Measurements from ENCODE around the gene TIGD3. TPM values are rescaled to one million over a fixed set of nuclear protein-coding genes. Genes with fewer than 3 reads are reported as not detected.

The TIGD3 gene
- total and polyA plus RNA-seq, 2 of the 8 experiments (the other 6 are each of a cell fraction or from before 2014, with no cell fraction given), result 1.1 to 1.3 TPM

GRCh38 chr11:65351511-65351910, 3.0 kb upstream of the TIGD3 start:
- ChIA-PET CTCF (ENCODE audit: partially characterized antibody) (interaction anchor here (1.0 to 6.3 kb wide), 11 partner anchors 9 to 77 kb away, joined by 3 to 27 read pairs (median 5); partner anchors contain the start of gene DPF2), POLR2A (ENCODE audit: partially characterized antibody) (interaction anchor here (0.9 to 3.9 kb wide), 3 partner anchors 17 to 154 kb away, joined by 3 to 20 read pairs (median 17); partner anchors contain the start of genes DPF2 and MALAT1)
- Histone ChIP-seq H3K14ac (ENCODE audit: insufficient read length) (no peak overlapping the region), H2BK120ac (replicated peaks; ENCODE audit: low read depth, low read length) (no peak overlapping the region), H2BK15ac (ENCODE audit: low read length) (no peak overlapping the region), H2AK5ac (ENCODE audit: low read depth, low read length) (no peak overlapping the region), H4K5ac (ENCODE audit: insufficient read length, low read depth, low read length) (no peak overlapping the region), H3K56ac (replicated peaks; ENCODE audit: insufficient read length, low read depth, low read length) (no peak overlapping the region), H4K8ac (ENCODE audit: extremely low read depth, insufficient read depth, low read length) (no peak overlapping the region), H3K4me1 (replicated peaks in 1 of 4; ENCODE audit: control insufficient read depth in 3 of 4, insufficient read depth in 4 of 4, low read length in 3 of 4) (peaks cover 0 to 10% (median 3%) of the 10 kb centered on the region in 4 experiments; a peak in 5 of 7 replicates), H3K27me3 (replicated peaks in 1 of 4; ENCODE audit: control insufficient read depth in 3 of 4, extremely low read depth in 1 of 4, insufficient read depth in 3 of 4, low read length in 3 of 4) (peaks cover 6 to 14% (median 13%) of the 10 kb centered on the region in 4 experiments), H3K4me3 (ENCODE audit: extremely low read depth in 1 of 4, insufficient read depth in 2 of 4, low read depth in 3 of 4, low read length in 4 of 4) (no peak overlapping the region), H2BK12ac (ENCODE audit: low read depth, low read length) (no peak overlapping the region), H3K23ac (ENCODE audit: insufficient read length) (no peak overlapping the region), H3K27ac (ENCODE audit: low read depth, low read length) (no peak overlapping the region), H4K91ac (replicated peaks; ENCODE audit: insufficient read length, low read length) (no peak overlapping the region), H2BK20ac (ENCODE audit: low read length) (no peak overlapping the region), H2AFZ (ENCODE audit: low read length) (no peak overlapping the region), H3K79me2 (ENCODE audit: control insufficient read depth in 1 of 2, insufficient read depth in 2 of 2, low read length in 2 of 2) (no peaks in the 10 kb centered on the region), H3K79me1 (ENCODE audit: low read depth, low read length) (no peaks in the 10 kb centered on the region), H3K18ac (ENCODE audit: extremely low read depth, low read length) (no peak overlapping the region), H2BK5ac (ENCODE audit: low read depth, low read length) (no peak overlapping the region), H3K23me2 (ENCODE audit: low read depth, low read length) (peaks cover 9% of the 10 kb centered on the region), H3K36me3 (ENCODE audit: control insufficient read depth in 2 of 4, insufficient read depth in 4 of 4, low read length in 3 of 4) (peaks cover 19 to 59% (median 38%) of the 10 kb centered on the region in 4 experiments), H3K4ac (replicated peaks; ENCODE audit: insufficient read length, low read depth, low read length) (no peak overlapping the region), H3K9ac (replicated peaks in 1 of 4; ENCODE audit: extremely low read depth in 1 of 4, low read depth in 3 of 4, low read length in 3 of 4) (no peak overlapping the region), H4K20me1 (replicated peaks in 1 of 2; ENCODE audit: control insufficient read depth in 1 of 2, insufficient read depth in 2 of 2, low read length in 2 of 2) (peaks cover 2 to 5% of the 10 kb centered on the region in 2 experiments), H3K9me3 (ENCODE audit: insufficient read depth in 2 of 2, low read depth in 1 of 2, low read length in 1 of 2) (no peaks in the 10 kb centered on the region), H3K4me2 (ENCODE audit: insufficient read depth in 1 of 2, low read depth in 2 of 2, low read length in 2 of 2) (no peak overlapping the region)
- no peak for FAIRE-seq
- WGBS, 2 experiments (ENCODE audit: extremely low coverage in 1 of 2, insufficient coverage in 1 of 2, insufficient read length in 1 of 2, insufficient replicate concordance in 2 of 2, low coverage in 1 of 2, low lambda C conversion rate in 2 of 2, missing lambda C conversion rate in 1 of 2), result 90% methylated on average over 2 of the region's 2 CpGs; no CpG with 5 or more reads in 1 of the 2 experiments
- no peak for DNase-seq (ENCODE audit: low read depth in 1 of 2, low spot score in 2 of 2)
- no peak for TF ChIP-seq BRCA1 (IDR thresholded peaks at IDR 0.05; ENCODE audit: low read depth, low read length)
- TF ChIP-seq YY1 (IDR thresholded peaks at IDR 0.05; ENCODE audit: low read depth, low read length), result no peak
- no peak for TF ChIP-seq NANOG (IDR thresholded peaks at IDR 0.05; ENCODE audit: insufficient read depth, low read depth, low read length, poor library complexity, severe bottlenecking)
- TF ChIP-seq RAD21 (IDR thresholded peaks at IDR 0.05 in 1 of 2, conservative IDR thresholded peaks at IDR 0.05 in 1 of 2; ENCODE audit: low read depth in 2 of 2, low read length in 2 of 2), result no peak
- TF ChIP-seq JUND (IDR thresholded peaks at IDR 0.05; ENCODE audit: low read length), result no peak
- no peak for TF ChIP-seq CEBPB (IDR thresholded peaks at IDR 0.05; ENCODE audit: low read depth, low read length)
- TF ChIP-seq POLR2AphosphoS5 (IDR thresholded peaks at IDR 0.05; ENCODE audit: low read depth, low read length), result no peak
- no peak for TF ChIP-seq SRF (IDR thresholded peaks at IDR 0.05; ENCODE audit: low read depth, low read length)
- no peak for TF ChIP-seq MAX (IDR thresholded peaks at IDR 0.05)
- TF ChIP-seq MAFK (IDR thresholded peaks at IDR 0.05; ENCODE audit: low read depth, low read length), result no peak
- TF ChIP-seq KDM5A (IDR thresholded peaks at IDR 0.05; ENCODE audit: low read length), result no peak
- no peak for TF ChIP-seq EGR1 (IDR thresholded peaks at IDR 0.05; ENCODE audit: borderline replicate concordance, low read depth, low read length)
- no peak for TF ChIP-seq SP4 (IDR thresholded peaks at IDR 0.05; ENCODE audit: low read length)
- TF ChIP-seq SP1 (IDR thresholded peaks at IDR 0.05; ENCODE audit: low read depth, low read length), result no peak
- no peak for TF ChIP-seq RFX5 (IDR thresholded peaks at IDR 0.05; ENCODE audit: borderline replicate concordance, low read depth, low read length)

Data from H1 (cell line).